Activated CD8-positive, alpha-beta memory T cell treated with anti-CD3 and anti-CD28 coated beads, Interleukin-2, amount 50 U/mL, for 24 hours (primary cell): ENCODE measurements around the gene OCA2.

Experiments
- DNase-seq: peaks from one replicate; pipeline ENCODE4 v3.0.0-alpha.2; 2020; ENCODE audit errors: extremely low read depth

Gene OCA2

GRCh38 chr15:28079313-28079969 is 19.7 kb downstream of the OCA2 start:
- no peak for DNase-seq

GRCh38 chr15:28078191-28078719 is 20.9 kb downstream of the OCA2 start:
- no peak for DNase-seq

- DNase-seq, result no peak
These were observed 23.5 kb downstream of the OCA2 start for GRCh38 chr15:28075573-28075972.

GRCh38 chr15:28068930-28069329 is 30.2 kb downstream of the OCA2 start:
- DNase-seq, result no peak

GRCh38 chr15:28066231-28066630 is 32.9 kb downstream of the OCA2 start:
- no peak for DNase-seq

GRCh38 chr15:28060005-28060404 is 39.1 kb downstream of the OCA2 start:
- DNase-seq, result no peak

GRCh38 chr15:28058082-28058481 is 41.0 kb downstream of the OCA2 start:
- no peak for DNase-seq

GRCh38 chr15:28051955-28052633 is 47.0 kb downstream of the OCA2 start:
- no peak for DNase-seq

DNA sequence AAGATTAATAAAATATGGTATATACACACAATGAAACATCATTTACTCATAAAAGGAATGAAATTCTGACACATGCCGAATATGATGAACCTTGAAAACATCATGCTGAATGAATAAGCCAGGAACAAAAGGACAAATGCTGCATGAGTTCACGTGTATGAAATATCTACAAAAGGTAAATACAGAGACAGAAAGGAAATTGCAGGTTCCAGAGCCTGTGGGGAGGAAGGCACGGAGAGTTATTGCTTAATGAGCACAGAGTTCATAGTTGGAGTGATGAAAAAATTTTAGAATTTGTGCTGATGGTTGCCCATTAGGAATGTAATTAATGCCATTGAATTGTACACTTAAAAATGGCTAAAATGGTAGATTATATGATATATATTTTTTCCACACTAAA is 49.5 kb downstream of the OCA2 start:
- no peak for DNase-seq

DNA sequence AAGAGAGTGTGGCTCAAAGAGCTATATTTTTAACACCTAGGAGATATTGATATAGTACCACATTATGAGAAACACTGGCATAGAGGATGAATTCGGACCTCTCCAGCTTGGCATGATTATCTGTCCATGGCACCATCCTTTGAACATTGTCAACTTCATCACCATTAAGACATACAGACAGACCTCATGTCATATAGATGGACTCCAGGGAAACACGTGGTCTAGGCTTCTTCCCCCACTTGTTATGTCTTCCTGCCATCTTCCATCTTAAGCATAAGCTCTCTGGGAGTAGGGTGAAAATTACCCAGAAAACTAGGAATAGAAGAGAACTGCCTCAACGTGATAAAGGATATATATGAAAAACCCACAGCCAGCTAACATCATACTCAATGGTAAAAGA is 51.8 kb downstream of the OCA2 start:
- no peak for DNase-seq

- DNase-seq, result no peak
These were observed 54.9 kb downstream of the OCA2 start for GRCh38 chr15:28044121-28044672.

DNA sequence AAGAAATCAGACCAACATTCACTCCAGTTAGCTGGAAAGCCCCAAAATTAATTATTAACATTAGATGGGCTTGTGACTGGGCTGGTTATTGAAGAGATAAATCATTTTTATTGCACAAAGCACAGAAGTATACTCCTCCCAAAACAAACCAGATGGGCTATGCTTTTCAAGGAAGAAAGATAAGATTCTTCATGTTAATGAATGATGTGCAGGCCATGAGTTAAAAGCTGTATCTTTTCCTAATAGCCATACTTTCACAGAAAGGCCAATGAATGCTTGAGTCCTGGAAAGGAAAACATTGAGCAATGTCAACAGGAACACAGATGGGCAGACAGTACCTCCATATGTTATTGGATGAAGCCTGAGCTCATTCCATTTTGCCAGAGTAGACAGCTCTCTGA is 55.4 kb downstream of the OCA2 start:
- DNase-seq, result no peak

DNA sequence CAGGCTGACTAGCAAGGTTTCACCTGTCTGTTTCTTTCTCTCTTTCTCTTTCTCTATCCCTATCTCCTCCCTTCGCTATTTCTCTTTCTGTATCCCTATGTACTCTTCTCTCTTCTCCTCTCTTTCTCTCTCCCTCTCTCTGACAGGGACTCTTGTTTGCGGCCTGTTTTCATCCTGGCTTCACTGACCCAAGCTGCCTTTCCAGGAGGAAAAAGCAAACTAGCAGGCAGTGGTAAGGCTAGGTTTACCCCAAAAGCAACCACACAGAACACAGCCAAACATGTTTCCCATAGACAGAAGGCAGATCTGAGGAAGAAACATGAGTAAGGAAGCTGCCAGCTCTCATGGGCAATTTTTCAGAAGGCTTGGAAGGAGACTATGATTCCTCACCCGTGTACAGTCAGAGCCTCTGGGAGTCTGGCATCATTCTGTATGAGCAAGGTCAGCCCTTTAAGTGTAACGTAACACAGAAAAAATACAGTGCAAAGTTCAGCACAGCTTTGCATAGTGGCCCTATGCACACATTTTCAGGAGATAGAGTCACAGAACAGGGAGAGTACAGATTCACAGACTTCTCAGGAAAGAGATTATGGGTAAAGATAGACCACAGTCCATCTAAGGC is 61.0 kb downstream of the OCA2 start:
- no peak for DNase-seq

DNA sequence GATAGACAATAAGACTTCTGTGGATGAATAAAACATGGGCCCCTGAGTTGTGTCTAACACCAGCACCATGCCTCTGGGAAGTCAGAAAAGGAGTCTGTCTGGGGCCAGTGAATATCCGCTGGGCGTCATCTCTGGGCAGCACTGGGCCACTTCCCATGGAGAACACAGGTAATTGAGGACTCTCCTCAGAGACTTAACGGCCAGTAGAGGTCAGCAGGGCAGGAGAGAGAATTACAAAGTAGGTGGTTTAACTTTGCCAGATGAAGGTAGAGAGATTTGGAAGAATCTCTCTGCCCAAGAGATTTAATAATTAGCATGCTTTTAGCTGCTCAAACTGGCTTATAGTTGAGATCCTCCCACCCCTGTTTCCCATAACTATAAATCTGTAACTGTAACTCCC is 65.7 kb downstream of the OCA2 start:
- no peak for DNase-seq

- DNase-seq, result no peak
These were observed 68.3 kb downstream of the OCA2 start for GRCh38 chr15:28030801-28031200.

- DNase-seq, result no peak
These were observed 71.4 kb downstream of the OCA2 start for GRCh38 chr15:28027714-28028076.

DNA sequence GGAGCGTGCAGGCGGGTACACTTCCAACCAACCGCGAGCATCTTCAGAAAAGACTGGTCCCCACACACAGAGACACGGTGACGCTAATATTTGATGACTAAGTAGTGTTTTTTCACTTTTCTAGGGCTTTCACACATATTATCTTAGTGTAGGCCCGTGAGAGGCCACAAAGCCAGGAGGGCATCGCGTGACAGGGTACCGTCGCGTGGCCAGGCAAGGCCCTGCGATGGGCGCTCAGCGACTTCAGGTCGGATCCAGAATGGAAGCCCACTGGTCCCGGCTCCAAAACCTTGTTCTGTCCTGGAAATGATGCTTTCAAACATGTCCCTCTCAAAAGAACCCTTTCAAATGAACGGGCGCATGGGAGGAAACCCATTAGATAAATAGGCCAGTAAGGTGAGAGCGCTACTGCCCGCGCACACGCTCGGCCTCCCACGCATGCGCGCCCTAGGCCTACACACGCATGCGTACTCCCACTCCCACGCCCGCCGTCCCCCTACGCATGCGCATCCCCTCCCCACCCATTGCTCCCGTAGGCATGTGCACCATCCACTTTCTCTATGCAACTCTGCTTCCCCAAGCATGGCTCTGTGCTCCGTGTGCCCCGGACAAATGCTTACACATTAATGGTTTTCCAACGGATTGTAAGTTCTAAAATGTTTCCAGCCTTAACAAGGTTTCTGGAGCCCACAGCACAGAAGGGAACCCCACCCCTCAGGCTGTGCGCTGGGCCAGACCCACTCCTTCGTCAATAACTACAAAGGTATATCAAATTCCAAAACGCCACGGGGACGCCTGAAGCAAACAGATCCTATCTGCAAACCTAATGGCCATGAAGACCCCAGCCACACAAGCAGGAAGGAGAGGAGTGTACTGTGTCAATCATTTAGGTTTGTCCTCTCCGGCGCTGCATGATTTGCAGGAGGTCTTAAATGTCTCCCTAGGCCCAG is 72.1 kb downstream of the OCA2 start:
- no peak for DNase-seq

DNA sequence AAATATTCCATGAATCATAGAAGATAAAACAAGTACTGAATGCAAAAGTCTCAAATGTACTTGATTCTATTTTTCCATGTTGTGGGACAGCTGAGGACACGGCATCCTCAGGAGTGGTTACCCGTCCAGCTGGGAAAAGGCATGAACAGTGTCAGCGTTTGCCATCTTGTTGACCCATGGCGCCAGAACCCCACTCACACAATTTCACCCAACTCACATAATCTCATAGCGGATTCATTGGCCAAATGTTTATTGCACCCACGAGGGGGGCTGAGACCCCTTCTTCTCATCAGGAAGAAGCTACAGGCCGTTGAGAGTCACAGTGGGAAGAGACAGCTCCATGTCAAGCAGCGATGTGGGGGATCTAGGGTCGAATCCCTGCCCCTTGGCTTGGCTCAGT is 72.9 kb downstream of the OCA2 start:
- no peak for DNase-seq

- DNase-seq, result no peak
These were observed 73.7 kb downstream of the OCA2 start for GRCh38 chr15:28025413-28025812.

DNA sequence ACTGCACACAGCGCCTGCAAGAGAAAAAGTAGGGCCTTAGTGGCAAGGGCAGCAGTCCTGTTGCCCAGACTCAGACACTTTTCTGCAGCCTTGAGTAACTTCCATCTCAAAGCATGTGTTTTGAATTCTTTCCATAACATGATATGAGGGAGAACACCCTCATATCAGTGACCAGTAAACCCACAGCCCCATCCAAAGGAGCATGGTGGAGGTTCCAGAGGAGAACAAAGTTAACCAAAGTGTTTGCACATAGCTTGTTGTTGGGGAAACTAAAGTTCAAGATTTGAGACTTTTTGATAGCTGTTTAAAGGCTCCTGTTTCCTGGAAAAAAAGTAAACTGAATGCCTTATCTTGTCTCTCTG is 74.2 kb downstream of the OCA2 start:
- DNase-seq, result no peak

DNA sequence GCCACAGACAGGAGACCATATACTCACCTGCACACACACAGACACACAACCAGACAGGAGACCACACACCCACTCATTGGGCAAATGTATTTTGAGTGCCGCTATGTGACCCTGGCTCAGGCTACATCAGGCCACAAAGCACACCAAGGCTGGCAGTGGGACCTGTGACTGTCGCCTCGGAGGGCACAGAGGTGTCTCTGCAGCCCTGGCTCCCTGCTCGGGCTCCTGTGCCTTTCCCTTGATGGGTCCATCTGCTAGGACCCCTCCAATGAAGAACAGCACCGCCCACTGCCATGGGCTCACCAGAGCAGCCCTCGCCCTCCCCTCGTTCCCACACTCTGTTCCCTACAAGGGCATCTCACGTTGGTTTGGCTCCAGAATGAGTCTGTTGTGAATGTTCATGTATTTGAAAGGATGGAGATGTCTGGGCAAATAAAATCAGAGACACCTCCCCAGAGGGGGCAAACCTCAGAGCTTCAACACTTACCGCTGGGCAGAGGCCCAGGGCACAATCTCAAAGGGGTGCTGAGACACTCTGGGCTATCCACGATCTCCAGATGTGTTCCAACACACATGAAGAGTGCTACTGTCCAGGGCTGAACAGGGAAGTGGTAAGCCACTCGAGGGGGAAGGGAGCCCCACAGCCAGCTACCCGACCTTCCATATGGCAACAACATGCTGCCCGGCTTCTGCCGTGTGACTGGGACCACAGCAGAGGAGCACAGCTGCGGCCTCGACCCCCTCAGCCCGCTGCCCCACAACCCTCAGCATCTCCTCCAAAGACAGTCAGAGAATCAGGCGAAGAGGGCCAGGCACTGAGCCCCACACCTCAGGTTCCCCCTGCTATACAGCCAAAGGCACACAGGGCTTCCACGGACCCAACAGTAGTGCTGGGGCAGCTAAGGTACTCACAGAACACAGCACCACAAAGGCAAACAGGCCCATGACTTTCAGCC is 74.9 kb downstream of the OCA2 start:
- no peak for DNase-seq
